Inferior parietal cortex (tissue), 1 donor: ENCODE measurements around the gene ATP6V0A4.
"Not testable (repeated sequence)": the region's sequence is repeated elsewhere in the genome, so short reads cannot be mapped to it uniquely, and the experiment has no call there.

Source experiments
- DNase-seq: peaks from one replicate; pipeline ENCODE4 v3.0.0-alpha.2; 2016; ENCODE audit errors: extremely low spot score

The ATP6V0A4 gene

GRCh38 chr7:138700857-138701536 is 97.0 kb downstream of the ATP6V0A4 start, which contains the start of gene SVOPL:
Gene SVOPL, minus strand, starts transcription at chr7:138701362. Its CDS starts 22,317 bp downstream, at chr7:138679045.
- no peak for DNase-seq

- no peak for DNase-seq
Observed at GRCh38 chr7:138699661-138700060, 98.3 kb downstream of the ATP6V0A4 start.

- no peak for DNase-seq
Observed at GRCh38 chr7:138698281-138698680, 99.7 kb downstream of the ATP6V0A4 start.

- no peak for DNase-seq
Observed at GRCh38 chr7:138697535-138698182, 100.3 kb downstream of the ATP6V0A4 start.

- DNase-seq, result not testable (repeated sequence)
Observed at GRCh38 chr7:138695776-138696175, 102.2 kb downstream of the ATP6V0A4 start.

GRCh38 chr7:138695106-138695505 is 102.9 kb downstream of the ATP6V0A4 start:
- DNase-seq, result no peak

GRCh38 chr7:138691178-138691577 is 106.8 kb downstream of the ATP6V0A4 start:
- DNase-seq, result no peak

GRCh38 chr7:138690495-138690894 is 107.5 kb downstream of the ATP6V0A4 start:
- no peak for DNase-seq

GRCh38 chr7:138688037-138688436 is 110.0 kb downstream of the ATP6V0A4 start:
- not testable (repeated sequence) for DNase-seq

- DNase-seq, result no peak
Observed at GRCh38 chr7:138684340-138684739, 113.7 kb downstream of the ATP6V0A4 start.

- no peak for DNase-seq
Observed at GRCh38 chr7:138679793-138680192, 118.2 kb downstream of the ATP6V0A4 start.

GRCh38 chr7:138670594-138670993 is 127.4 kb downstream of the ATP6V0A4 start:
- no peak for DNase-seq

- no peak for DNase-seq
Observed at GRCh38 chr7:138669364-138669763, 128.6 kb downstream of the ATP6V0A4 start.

GRCh38 chr7:138668946-138669345 is 129.1 kb downstream of the ATP6V0A4 start:
- no peak for DNase-seq

GRCh38 chr7:138668229-138668596 is 129.8 kb downstream of the ATP6V0A4 start:
- DNase-seq, result no peak

- DNase-seq, result no peak
Observed at GRCh38 chr7:138667535-138668228, 130.3 kb downstream of the ATP6V0A4 start.

GRCh38 chr7:138666385-138666784 is 131.6 kb downstream of the ATP6V0A4 start:
- peak; percentile 11 for DNase-seq

GRCh38 chr7:138665669-138666140 is 132.3 kb downstream of the ATP6V0A4 start:
- DNase-seq, result peak; percentile 48

GRCh38 chr7:138665249-138665648 is 132.7 kb downstream of the ATP6V0A4 start:
- DNase-seq, result no peak

- DNase-seq, result peak; percentile 14
Observed at GRCh38 chr7:138663725-138664710, 134.0 kb downstream of the ATP6V0A4 start.

GRCh38 chr7:138662991-138663320 is 135.0 kb downstream of the ATP6V0A4 start:
- no peak for DNase-seq
